GM19240 (cell line): ENCODE data around the gene LZTS2.
"Not testable (repeated sequence)": the region's sequence is repeated elsewhere in the genome, so short reads cannot be mapped to it uniquely, and the experiment has no call there.

ENCODE experiments used
- DNase-seq: peaks from one replicate; pipeline ENCODE4 v3.0.0; 2011; ENCODE audit warnings: low spot score; ENCODE audit not compliant: insufficient read length

LZTS2 gene

GRCh38 chr10:100999742-101000126 lies at the start of gene LZTS2:
TSS of gene LZTS2 (plus strand) at chr10:100999808. CDS start at chr10:101002539, 2,731 bp downstream.
- no peak for DNase-seq

GRCh38 chr10:100960251-100960650 lies 39.4 kb upstream of the LZTS2 start:
- DNase-seq = no peak

GRCh38 chr10:100962351-100963080 lies 37.1 kb upstream of the LZTS2 start:
- no peak for DNase-seq

- DNase-seq = no peak
These were observed 35.8 kb upstream of the LZTS2 start for GRCh38 chr10:100963826-100964225.

GRCh38 chr10:100965820-100966219 lies 33.8 kb upstream of the LZTS2 start:
- no peak for DNase-seq

- DNase-seq = no peak
These were observed 32.7 kb upstream of the LZTS2 start for GRCh38 chr10:100966887-100967286.

GRCh38 chr10:100967332-100967731 lies 32.3 kb upstream of the LZTS2 start:
- DNase-seq = no peak

GRCh38 chr10:100968062-100968736 lies 31.4 kb upstream of the LZTS2 start:
- DNase-seq = no peak

GRCh38 chr10:100968863-100969186 lies 30.8 kb upstream of the LZTS2 start:
- no peak for DNase-seq

- peak; percentile 31 for DNase-seq
These were observed 30.2 kb upstream of the LZTS2 start, which contains the start of gene SEMA4G for GRCh38 chr10:100969187-100970075. TSS of gene SEMA4G (plus strand) at chr10:100969504. CDS start at chr10:100972913, 3,409 bp downstream.

GRCh38 chr10:100970076-100970913 lies 29.3 kb upstream of the LZTS2 start:
- no peak for DNase-seq

- DNase-seq = no peak
These were observed 28.4 kb upstream of the LZTS2 start for GRCh38 chr10:100970914-100971811.

GRCh38 chr10:100972115-100972903 lies 27.3 kb upstream of the LZTS2 start:
- no peak for DNase-seq

GRCh38 chr10:100972904-100973535 lies 26.6 kb upstream of the LZTS2 start:
- DNase-seq = no peak

GRCh38 chr10:100975397-100975796 lies 24.2 kb upstream of the LZTS2 start:
- DNase-seq = not testable (repeated sequence)

- DNase-seq = no peak
These were observed 22.7 kb upstream of the LZTS2 start for GRCh38 chr10:100976906-100977305.

- no peak for DNase-seq
These were observed 22.2 kb upstream of the LZTS2 start for GRCh38 chr10:100977436-100977835.

- DNase-seq = no peak
These were observed 21.3 kb upstream of the LZTS2 start for GRCh38 chr10:100978121-100978900.
